ENCODE data around the gene MMRN2. TPM values are rescaled to one million over a fixed set of nuclear protein-coding genes. Genes with fewer than 3 reads are reported as not detected.

The MMRN2 gene
- total RNA-seq, 1 experiment from 2014 or later: not detected

GRCh38 chr10:86944471-86944870 is 12.9 kb downstream of the MMRN2 start:
- ChIA-PET POLR2A (ENCODE audit: low non-redundant PET) (no interaction called here), CTCF (no interaction called here)
- Histone ChIP-seq H3K9me3 (ENCODE audit: low read depth, low read length, poor library complexity, severe bottlenecking) (no peaks in the 10 kb centered on the region), H3K36me3 (ENCODE audit: insufficient read depth, low read length, poor library complexity, severe bottlenecking) (no peaks in the 10 kb centered on the region), H3K27me3 (replicated peaks; ENCODE audit: insufficient read depth, low read depth, low read length, poor library complexity) (no peaks in the 10 kb centered on the region), H3K4me1 (ENCODE audit: insufficient read depth, low read length, poor library complexity, severe bottlenecking) (no peaks in the 10 kb centered on the region), H3K4me3 (ENCODE audit: low read depth, low read length, poor library complexity, severe bottlenecking) (no peak overlapping the region), H3K27ac (ENCODE audit: low read depth, low read length, poor library complexity, severe bottlenecking) (no peak overlapping the region)
- TF ChIP-seq CTCF (conservative IDR thresholded peaks at IDR 0.05; ENCODE audit: low read depth, low read length) (no peak), EZH2 (IDR thresholded peaks at IDR 0.05; ENCODE audit: borderline replicate concordance, low read depth, low read length, poor library complexity, severe bottlenecking) (no peak)
- intact Hi-C loops (cut with micrococcal nuclease; ENCODE audit: unreplicated experiment): no loop called here
- BruUV-seq (replicated peaks): no TSS peak
- DNase-seq (ENCODE audit: low spot score): no peak

DNA sequence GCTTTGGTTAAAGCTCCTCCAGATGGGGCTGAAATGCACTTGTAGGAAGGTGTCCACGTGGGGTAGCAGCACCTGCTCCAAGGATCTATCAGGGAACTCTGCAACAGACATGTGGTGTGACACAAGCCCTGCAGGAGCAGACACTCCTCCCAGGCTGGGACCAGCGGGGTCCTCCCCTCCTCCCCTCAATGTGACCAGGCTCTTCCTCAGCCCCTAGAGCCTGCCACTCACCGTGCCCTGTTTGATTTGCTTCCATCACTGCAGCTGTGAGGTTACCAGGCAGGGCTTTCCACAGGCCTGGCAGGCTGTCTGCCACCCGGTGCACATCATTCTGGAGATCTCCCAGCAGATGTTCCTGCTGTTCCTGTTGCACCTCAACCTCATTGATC is 13.4 kb downstream of the MMRN2 start:
- no peak for TF ChIP-seq CTCF (conservative IDR thresholded peaks at IDR 0.05; ENCODE audit: low read depth, low read length)
- no peak for TF ChIP-seq EZH2 (IDR thresholded peaks at IDR 0.05; ENCODE audit: borderline replicate concordance, low read depth, low read length, poor library complexity, severe bottlenecking)
- intact Hi-C loops (cut with micrococcal nuclease; ENCODE audit: unreplicated experiment): no loop called here
- no TSS peak for BruUV-seq (replicated peaks)
- ChIA-PET CTCF (no interaction called here), POLR2A (ENCODE audit: low non-redundant PET) (no interaction called here)
- no peaks in the 10 kb centered on the region for H3K9me3 ChIP-seq (ENCODE audit: low read depth, low read length, poor library complexity, severe bottlenecking)
- H3K27ac ChIP-seq (ENCODE audit: low read depth, low read length, poor library complexity, severe bottlenecking): no peak overlapping the region
- no peaks in the 10 kb centered on the region for H3K4me1 ChIP-seq (ENCODE audit: insufficient read depth, low read length, poor library complexity, severe bottlenecking)
- H3K36me3 ChIP-seq (ENCODE audit: insufficient read depth, low read length, poor library complexity, severe bottlenecking): no peaks in the 10 kb centered on the region
- no peak for DNase-seq (ENCODE audit: low spot score)
- no peaks in the 10 kb centered on the region for H3K27me3 ChIP-seq (replicated peaks; ENCODE audit: insufficient read depth, low read depth, low read length, poor library complexity)
- H3K4me3 ChIP-seq (ENCODE audit: low read depth, low read length, poor library complexity, severe bottlenecking): no peak overlapping the region

- ChIA-PET CTCF (no interaction called here), POLR2A (ENCODE audit: low non-redundant PET) (no interaction called here)
- no peaks in the 10 kb centered on the region for H3K36me3 ChIP-seq (ENCODE audit: insufficient read depth, low read length, poor library complexity, severe bottlenecking)
- BruUV-seq (replicated peaks): no TSS peak
- no peak overlapping the region for H3K4me3 ChIP-seq (ENCODE audit: low read depth, low read length, poor library complexity, severe bottlenecking)
- H3K4me1 ChIP-seq (ENCODE audit: insufficient read depth, low read length, poor library complexity, severe bottlenecking): no peaks in the 10 kb centered on the region
- no peak for DNase-seq (ENCODE audit: low spot score)
- no peaks in the 10 kb centered on the region for H3K27me3 ChIP-seq (replicated peaks; ENCODE audit: insufficient read depth, low read depth, low read length, poor library complexity)
- TF ChIP-seq CTCF (conservative IDR thresholded peaks at IDR 0.05; ENCODE audit: low read depth, low read length) (no peak), EZH2 (IDR thresholded peaks at IDR 0.05; ENCODE audit: borderline replicate concordance, low read depth, low read length, poor library complexity, severe bottlenecking) (no peak)
- intact Hi-C loops (cut with micrococcal nuclease; ENCODE audit: unreplicated experiment): no loop called here
- H3K9me3 ChIP-seq (ENCODE audit: low read depth, low read length, poor library complexity, severe bottlenecking): no peaks in the 10 kb centered on the region
- H3K27ac ChIP-seq (ENCODE audit: low read depth, low read length, poor library complexity, severe bottlenecking): no peak overlapping the region
These were observed 13.9 kb downstream of the MMRN2 start for GRCh38 chr10:86943316-86944030.
